DMS79 treated with DMSO at 0.1 percent for 48 hours (cell line): ENCODE data around the gene AP3B1.

ENCODE experiments used
- DNase-seq: peaks from one replicate; lab custom pipeline; 2025; lab: John Stamatoyannopoulos, UW

AP3B1 gene

GRCh38 chr5:78291687-78292086 is 2.8 kb downstream of the AP3B1 start:
- no peak for DNase-seq

- no peak for DNase-seq
Measured at GRCh38 chr5:78289911-78290310, 4.6 kb downstream of the AP3B1 start.

DNA sequence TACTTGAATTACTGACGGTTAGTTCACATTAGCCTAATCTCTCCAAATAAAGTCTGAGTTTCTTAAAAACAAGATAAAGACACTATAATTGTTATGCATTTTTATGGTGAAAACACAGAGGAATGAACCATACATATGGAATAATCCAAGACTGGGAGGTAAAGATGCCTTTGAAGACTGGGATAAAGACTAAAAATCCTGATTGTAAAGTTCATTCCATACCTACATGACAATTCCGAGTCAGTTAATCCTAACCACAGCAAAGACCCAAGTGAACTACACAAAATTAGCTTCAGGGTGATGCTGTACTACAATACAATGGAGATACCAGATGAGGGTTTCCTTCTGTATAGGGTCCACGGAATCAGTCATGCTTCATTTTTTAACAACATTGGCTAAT is 6.3 kb downstream of the AP3B1 start:
- DNase-seq: no peak

- DNase-seq: no peak
Measured at GRCh38 chr5:78287833-78288232, 6.7 kb downstream of the AP3B1 start.

- no peak for DNase-seq
Measured at GRCh38 chr5:78287169-78287568, 7.3 kb downstream of the AP3B1 start.

GRCh38 chr5:78286290-78286689 is 8.2 kb downstream of the AP3B1 start:
- DNase-seq: no peak

DNA sequence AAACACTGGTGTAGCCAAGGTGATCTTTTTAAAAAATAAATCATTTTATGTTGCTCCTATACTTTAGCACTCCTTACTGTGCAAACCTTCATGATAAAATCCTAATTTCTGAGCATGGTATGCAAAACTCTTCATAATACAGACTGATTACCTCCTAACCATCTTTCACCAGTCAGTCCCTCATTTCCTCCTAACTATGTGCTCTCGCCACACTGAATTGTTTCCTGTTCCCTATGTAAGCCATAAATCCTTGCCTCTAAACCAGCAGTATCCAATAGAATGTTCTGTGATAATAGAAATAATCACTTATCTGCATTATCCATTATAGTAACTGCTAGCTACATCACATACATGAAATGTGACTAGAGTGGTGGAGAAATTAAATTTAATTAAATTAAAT is 10.7 kb downstream of the AP3B1 start:
- DNase-seq: no peak

GRCh38 chr5:78283105-78283504 is 11.4 kb downstream of the AP3B1 start:
- no peak for DNase-seq

DNA sequence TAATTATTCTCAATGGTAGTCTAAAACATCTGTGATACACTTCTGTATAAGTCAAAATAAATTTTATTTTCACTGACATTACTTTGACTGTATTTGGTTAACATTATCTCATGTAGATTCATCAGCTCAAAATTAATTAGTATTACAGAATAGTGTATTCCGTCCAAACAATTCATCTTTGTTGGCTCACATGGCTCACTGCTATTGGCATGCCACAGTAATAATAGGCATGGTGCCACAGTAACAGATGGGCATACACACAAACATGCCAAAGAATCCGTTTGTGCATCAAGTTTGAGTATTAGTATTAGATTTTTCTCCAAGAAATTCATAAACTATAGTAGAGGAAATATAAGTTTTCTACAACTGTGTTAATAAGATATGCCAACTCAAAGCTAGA is 14.2 kb downstream of the AP3B1 start:
- no peak for DNase-seq

DNA sequence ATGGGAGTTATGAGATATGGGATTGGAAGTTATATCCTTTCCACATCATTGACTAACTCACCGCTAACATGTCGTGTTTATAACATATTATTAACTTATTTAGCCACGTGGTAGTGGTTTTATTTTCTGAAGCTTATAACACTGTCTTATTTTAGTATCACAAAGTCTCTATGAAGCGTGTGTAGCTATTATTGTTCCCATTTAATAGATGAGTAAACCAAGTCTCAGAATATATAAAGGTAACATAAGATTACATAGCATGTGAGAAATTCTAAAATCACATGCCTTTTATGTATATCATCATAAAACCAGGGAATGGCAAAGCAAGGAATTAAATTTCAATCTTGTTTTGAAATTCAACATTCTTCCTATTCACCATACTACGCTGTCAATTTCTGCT is 15.3 kb downstream of the AP3B1 start:
- no peak for DNase-seq

DNA sequence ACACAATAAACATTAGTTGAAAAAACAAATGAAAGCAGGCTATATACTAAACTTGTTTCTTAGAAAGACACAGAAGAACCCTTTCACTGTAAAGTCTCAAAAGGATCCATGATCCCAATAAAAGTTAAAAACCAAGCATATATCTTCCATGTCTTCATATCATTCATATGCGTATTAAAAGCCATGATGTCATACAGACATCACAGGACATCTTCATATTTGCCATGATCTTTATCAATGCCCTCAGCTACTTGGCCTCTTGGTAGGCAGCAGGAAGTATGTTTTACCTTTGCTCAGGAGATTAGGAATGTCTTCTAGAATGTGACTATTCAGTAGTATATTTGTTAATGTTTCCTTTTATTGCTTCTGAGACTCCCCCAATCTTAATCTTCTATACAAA is 16.8 kb downstream of the AP3B1 start:
- DNase-seq: no peak

DNA sequence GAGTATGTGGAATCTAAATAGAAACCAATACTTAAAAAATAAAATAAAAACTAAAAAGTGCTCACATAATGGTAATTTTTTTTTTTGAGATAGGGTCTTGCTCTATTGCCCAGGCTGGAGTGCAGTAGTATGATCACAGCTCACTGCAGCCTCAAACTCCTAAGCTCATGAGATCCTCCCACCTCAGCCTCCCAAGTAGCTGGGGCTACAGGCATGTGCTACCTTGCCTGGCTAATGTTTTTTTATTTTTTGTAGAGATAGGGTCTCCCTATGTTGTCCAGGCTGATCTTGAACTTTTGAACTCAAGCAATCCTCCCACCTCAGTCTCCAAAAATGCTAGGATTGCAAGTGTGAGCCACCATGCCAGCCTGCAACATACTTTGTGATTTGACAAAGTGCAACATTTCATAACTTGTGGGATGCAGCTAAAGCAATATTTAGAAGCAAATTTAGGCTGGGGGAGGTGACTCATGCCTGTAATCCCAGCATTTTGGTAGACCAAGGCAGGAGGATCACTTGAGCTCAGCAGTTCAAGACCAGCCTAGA is 18.4 kb downstream of the AP3B1 start:
- no peak for DNase-seq

- DNase-seq: no peak
Measured at GRCh38 chr5:78274540-78275197, 19.8 kb downstream of the AP3B1 start.

DNA sequence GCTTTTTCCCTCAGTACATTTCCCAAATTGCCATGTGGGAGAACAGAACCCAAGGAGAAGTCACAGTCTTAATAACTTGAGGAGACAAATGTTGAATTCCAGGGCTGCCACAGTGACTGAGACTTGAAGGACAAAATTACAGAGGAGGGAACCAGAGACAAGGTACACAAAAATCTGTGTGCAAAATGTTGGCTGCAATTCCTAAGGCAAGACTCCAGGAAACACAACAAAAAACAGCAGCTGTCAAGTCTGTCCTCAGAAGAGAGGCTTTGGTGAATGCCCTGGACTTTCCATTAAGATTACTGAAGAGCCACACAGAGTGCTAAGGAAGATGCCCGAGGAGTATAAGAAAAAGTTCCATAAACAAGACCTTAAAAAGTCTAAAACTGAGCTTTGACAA is 21.1 kb downstream of the AP3B1 start:
- DNase-seq: no peak

DNA sequence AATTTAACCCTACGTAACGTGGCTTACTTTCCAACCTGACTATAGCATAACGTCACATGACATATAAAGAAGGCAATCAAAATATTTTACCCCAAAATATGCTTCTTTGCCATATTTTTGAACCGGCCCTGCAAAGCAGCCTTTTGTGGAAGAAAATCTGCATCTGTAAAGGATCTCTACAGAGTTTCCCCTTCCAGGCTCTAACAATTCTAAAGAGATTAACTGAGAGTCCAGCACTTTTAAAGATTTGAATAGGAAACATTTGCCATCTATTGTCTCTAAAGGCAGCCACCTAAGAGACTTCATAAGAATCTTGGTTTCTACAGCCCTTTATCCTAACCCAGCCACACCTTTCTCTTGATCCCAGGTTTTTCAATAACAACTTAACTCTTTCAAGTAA is 22.7 kb downstream of the AP3B1 start:
- no peak for DNase-seq

DNA sequence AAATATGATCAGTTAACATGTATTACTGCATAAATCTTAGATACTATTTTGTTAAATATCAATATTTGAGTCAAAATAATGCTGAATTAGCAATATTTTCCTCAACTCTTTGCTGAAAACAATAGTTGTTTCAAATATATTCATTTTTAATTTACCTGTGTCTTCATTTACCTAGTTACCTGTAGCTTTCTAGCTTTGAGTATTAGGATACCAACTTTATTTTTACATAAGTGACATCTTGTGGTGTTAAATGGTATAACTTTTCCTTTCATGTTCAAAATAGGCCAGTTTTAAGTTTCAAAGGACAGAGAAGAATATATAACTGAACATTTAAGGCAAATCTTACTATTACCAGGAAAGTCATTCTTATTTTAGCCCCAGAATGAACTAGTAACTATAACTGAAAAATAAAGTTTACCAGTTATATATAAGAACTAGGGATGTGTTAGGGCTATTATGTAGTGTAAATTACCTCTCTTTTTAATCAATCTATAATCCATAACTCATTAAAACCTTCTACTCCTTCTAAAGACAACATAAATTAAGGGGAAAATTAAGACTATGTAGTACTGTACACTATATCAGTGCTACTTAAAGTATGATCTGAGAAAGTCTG is 25.3 kb downstream of the AP3B1 start:
- peak; percentile 2 for DNase-seq

GRCh38 chr5:78268356-78268755 is 26.1 kb downstream of the AP3B1 start:
- DNase-seq: no peak

GRCh38 chr5:78265163-78265562 is 29.3 kb downstream of the AP3B1 start:
- no peak for DNase-seq

GRCh38 chr5:78264600-78264999 is 29.9 kb downstream of the AP3B1 start:
- DNase-seq: no peak

- no peak for DNase-seq
Measured at GRCh38 chr5:78260771-78261170, 33.7 kb downstream of the AP3B1 start.

DNA sequence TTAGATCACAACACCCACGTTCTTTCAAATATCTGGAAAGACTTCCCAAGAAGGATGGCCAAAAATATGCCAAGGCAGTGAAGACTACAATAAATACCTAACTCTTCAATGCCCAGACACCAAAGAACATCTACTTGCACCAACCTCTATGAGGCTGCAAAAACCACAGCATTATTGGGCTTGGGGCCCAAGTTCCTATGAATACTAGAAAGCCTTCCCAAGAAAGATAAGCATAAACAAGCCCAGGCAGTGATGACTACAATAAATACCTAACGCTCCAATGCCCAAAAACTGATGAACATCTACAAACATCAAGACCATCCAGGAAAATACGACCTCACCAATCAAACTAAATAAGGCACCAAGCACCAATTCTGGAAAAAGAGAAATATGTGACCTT is 41.3 kb downstream of the AP3B1 start:
- no peak for DNase-seq

GRCh38 chr5:78252715-78253114 is 41.8 kb downstream of the AP3B1 start:
- no peak for DNase-seq

DNA sequence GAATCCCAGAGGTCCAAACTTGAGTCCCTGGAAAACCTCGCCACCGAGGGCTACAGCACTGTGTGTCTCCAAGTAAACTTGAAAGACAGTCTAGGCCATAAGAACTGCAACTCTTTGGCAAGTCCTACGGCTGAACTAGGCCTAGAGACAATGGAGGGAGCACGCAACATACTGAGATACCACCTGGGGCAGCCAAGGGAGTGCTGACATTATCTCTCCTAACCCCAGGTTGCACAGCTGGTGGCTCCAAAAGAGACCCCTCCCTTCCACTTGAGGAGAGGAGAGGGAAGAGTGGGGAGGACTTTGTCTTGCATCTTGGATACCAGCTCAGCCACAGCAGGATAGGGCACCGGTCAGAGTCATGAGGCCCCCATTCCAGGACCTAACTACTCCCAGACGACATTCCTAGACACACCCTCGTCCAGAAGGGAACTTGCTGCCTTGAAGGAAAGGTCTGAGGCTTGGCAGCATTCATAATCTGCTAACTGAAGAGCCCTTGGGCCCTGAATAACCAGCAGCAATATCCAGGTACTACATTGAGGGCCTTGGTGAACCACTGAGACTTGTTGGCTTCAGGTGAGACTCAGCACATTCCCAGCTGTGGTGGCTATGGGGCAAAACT is 42.7 kb downstream of the AP3B1 start:
- DNase-seq: no peak
